ENCODE data around the gene FZD4.
"Not testable (repeated sequence)": the region's sequence is repeated elsewhere in the genome, so short reads cannot be mapped to it uniquely, and the experiment has no call there.

Gene FZD4

GRCh38 chr11:86977441-86978050 is 22.4 kb upstream of the FZD4 start:
- DNase-seq (ENCODE audit: low read depth in 3 of 3): no peak

GRCh38 chr11:86972734-86973133 is 17.5 kb upstream of the FZD4 start:
- DNase-seq (ENCODE audit: low read depth in 3 of 3): no peak

GRCh38 chr11:86969258-86969657 is 14.1 kb upstream of the FZD4 start:
- DNase-seq (ENCODE audit: low read depth in 3 of 3): no peak

GRCh38 chr11:86967601-86968000 is 12.4 kb upstream of the FZD4 start:
- not testable (repeated sequence) for DNase-seq (ENCODE audit: low read depth in 3 of 3)

- DNase-seq (ENCODE audit: low read depth in 3 of 3): no peak
These were observed 2.9 kb upstream of the FZD4 start for GRCh38 chr11:86957976-86958646.

- DNase-seq (ENCODE audit: low read depth in 3 of 3): no peak
These were observed 1.7 kb upstream of the FZD4 start for GRCh38 chr11:86956905-86957195.

- no peak for DNase-seq (ENCODE audit: low read depth in 3 of 3)
These were observed 159 bp downstream of the FZD4 start for GRCh38 chr11:86955111-86955360.

GRCh38 chr11:86954269-86955110 is 705 bp downstream of the FZD4 start:
- no peak for DNase-seq (ENCODE audit: low read depth in 3 of 3)

GRCh38 chr11:86952221-86952875 is 2.8 kb downstream of the FZD4 start:
- DNase-seq (ENCODE audit: low read depth in 3 of 3): no peak

- DNase-seq (ENCODE audit: low read depth in 3 of 3): no peak
These were observed 3.5 kb downstream of the FZD4 start for GRCh38 chr11:86951706-86952105.

GRCh38 chr11:86950661-86950995 is 4.6 kb downstream of the FZD4 start:
- DNase-seq (ENCODE audit: low read depth in 3 of 3): no peak

- DNase-seq (ENCODE audit: low read depth in 3 of 3): no peak
These were observed 5.1 kb downstream of the FZD4 start for GRCh38 chr11:86949995-86950660.

GRCh38 chr11:86948733-86949132 is 6.5 kb downstream of the FZD4 start:
- no peak for DNase-seq (ENCODE audit: low read depth in 3 of 3)

GRCh38 chr11:86947541-86947940 is 7.7 kb downstream of the FZD4 start:
- DNase-seq (ENCODE audit: low read depth in 3 of 3): no peak

GRCh38 chr11:86943505-86943904 is 11.7 kb downstream of the FZD4 start:
- not testable (repeated sequence) for DNase-seq (ENCODE audit: low read depth in 3 of 3)

- no peak for DNase-seq (ENCODE audit: low read depth in 3 of 3)
These were observed 13.2 kb downstream of the FZD4 start for GRCh38 chr11:86941871-86942599.

GRCh38 chr11:86941077-86941870 is 13.9 kb downstream of the FZD4 start:
- DNase-seq (ENCODE audit: low read depth in 3 of 3): no peak

- DNase-seq (ENCODE audit: low read depth in 3 of 3): no peak
These were observed 14.9 kb downstream of the FZD4 start for GRCh38 chr11:86940122-86940777.

GRCh38 chr11:86938900-86939880 is 16.0 kb downstream of the FZD4 start:
- DNase-seq (ENCODE audit: low read depth in 3 of 3): no peak

Data from stimulated activated CD4-positive, alpha-beta T cell treated with anti-CD3 and anti-CD28 coated beads, TNF-alpha, amount 100 ng/mL, for 24 hours (primary cell).